GM11168 (cell line): Measurements from ENCODE around the gene HIVEP3.

Source experiments
- in situ Hi-C: fragments of 300-500 bp; cut with MboI; formaldehyde crosslinking; loops from one replicate; pipeline ENCODE4 v1.12.0; 2022; ENCODE audit warnings: low sequenced_read_pairs; ENCODE audit not compliant: unreplicated experiment

HIVEP3 gene

GRCh38 chr1:41647221-41648135 lies 271.2 kb downstream of the HIVEP3 start:
- in situ Hi-C loops, result no loop called here

GRCh38 chr1:41646186-41646585 lies 272.5 kb downstream of the HIVEP3 start:
- in situ Hi-C loops, result no loop called here

- in situ Hi-C loops, result no loop called here
Measured at GRCh38 chr1:41645062-41645461, 273.7 kb downstream of the HIVEP3 start.

- in situ Hi-C loops, result no loop called here
Measured at GRCh38 chr1:41642922-41643821, 275.6 kb downstream of the HIVEP3 start.

- in situ Hi-C loops, result no loop called here
Measured at GRCh38 chr1:41641941-41642527, 276.7 kb downstream of the HIVEP3 start.

GRCh38 chr1:41641475-41641814 lies 277.3 kb downstream of the HIVEP3 start:
- in situ Hi-C loops, result no loop called here

GRCh38 chr1:41640756-41641474 lies 277.8 kb downstream of the HIVEP3 start:
- in situ Hi-C loops, result no loop called here

- in situ Hi-C loops, result no loop called here
Measured at GRCh38 chr1:41640141-41640751, 278.5 kb downstream of the HIVEP3 start.

- in situ Hi-C loops, result no loop called here
Measured at GRCh38 chr1:41639332-41639936, 279.3 kb downstream of the HIVEP3 start.

- in situ Hi-C loops, result no loop called here
Measured at GRCh38 chr1:41638086-41639024, 280.4 kb downstream of the HIVEP3 start.

GRCh38 chr1:41637367-41637766 lies 281.4 kb downstream of the HIVEP3 start:
- in situ Hi-C loops, result no loop called here

- in situ Hi-C loops, result no loop called here
Measured at GRCh38 chr1:41633764-41634163, 285.0 kb downstream of the HIVEP3 start.

GRCh38 chr1:41632781-41633575 lies 285.7 kb downstream of the HIVEP3 start:
- in situ Hi-C loops, result no loop called here

GRCh38 chr1:41631971-41632370 lies 286.8 kb downstream of the HIVEP3 start:
- in situ Hi-C loops, result no loop called here

GRCh38 chr1:41631154-41631553 lies 287.6 kb downstream of the HIVEP3 start:
- in situ Hi-C loops, result no loop called here

- in situ Hi-C loops, result no loop called here
Measured at GRCh38 chr1:41629571-41629970, 289.2 kb downstream of the HIVEP3 start.

- in situ Hi-C loops, result no loop called here
Measured at GRCh38 chr1:41629141-41629540, 289.6 kb downstream of the HIVEP3 start.
